GM23338 (cell line): ENCODE measurements around the gene ZDHHC17. TPM values are rescaled to one million over a fixed set of nuclear protein-coding genes. Genes with fewer than 3 reads are reported as not detected.

Experiments used
- ATAC-seq: fragments of 200-7000 bp; cut with Tn5 transposase; 3 replicates; pipeline ENCODE4 v1.9.1; 2020
- DNase-seq: peaks from one replicate; pipeline ENCODE4 v3.0.0-alpha.2; 2015; ENCODE audit warnings: low spot score
- H2AFZ ChIP-seq: fragments of 200-600 bp; sonication (generic); 2 replicates; pipeline ENCODE4 v1.8.0; 2016; ENCODE audit warnings: antibody characterized with exemption, mild to moderate bottlenecking, moderate library complexity
- H3F3A ChIP-seq: fragments of 200-600 bp; sonication (generic); replicated peaks from 2 replicates; pipeline ENCODE4 v1.8.0; 2017; ENCODE audit warnings: antibody characterized with exemption, mixed run types, low read depth
- H3K27ac ChIP-seq: fragments of 200-600 bp; sonication (generic); 2 replicates; pipeline ENCODE4 v1.6.1; 2016; ENCODE audit warnings: low read depth
- H3K27me3 ChIP-seq: fragments of 200-600 bp; sonication (generic); 2 replicates; pipeline ENCODE4 v1.8.0; 2016; ENCODE audit warnings: mild to moderate bottlenecking, mixed run types, moderate library complexity; ENCODE audit not compliant: insufficient read depth
- H3K36me3 ChIP-seq: fragments of 200-600 bp; sonication (generic); 2 replicates; pipeline ENCODE4 v1.8.0; 2016; ENCODE audit warnings: mild to moderate bottlenecking; ENCODE audit not compliant: insufficient read depth
- H3K4me1 ChIP-seq: fragments of 200-600 bp; sonication (generic); 2 replicates; pipeline ENCODE4 v1.8.0; 2016; ENCODE audit warnings: mild to moderate bottlenecking, moderate library complexity; ENCODE audit not compliant: insufficient read depth
- H3K4me2 ChIP-seq: fragments of 200-600 bp; sonication (generic); 2 replicates; pipeline ENCODE4 v1.7.1; 2017; ENCODE audit warnings: mixed run types
- H3K4me3 ChIP-seq: fragments of 200-600 bp; sonication (generic); 2 replicates; pipeline ENCODE4 v1.6.1; 2016; ENCODE audit warnings: mixed run types
- H3K79me2 ChIP-seq: fragments of 200-600 bp; sonication (generic); replicated peaks from 2 replicates; pipeline ENCODE4 v1.8.0; 2017; ENCODE audit warnings: mild to moderate bottlenecking; ENCODE audit not compliant: insufficient read depth
- H3K9me2 ChIP-seq: fragments of 200-600 bp; sonication (generic); 2 replicates; pipeline ENCODE4 v1.8.0; 2017; ENCODE audit not compliant: insufficient read depth
- H4K20me1 ChIP-seq: fragments of 200-600 bp; sonication (generic); replicated peaks from 2 replicates; pipeline ENCODE4 v1.8.0; 2017; ENCODE audit warnings: mild to moderate bottlenecking; ENCODE audit not compliant: insufficient read depth
- H3K27ac Mint-ChIP-seq: 2 replicates; pipeline ENCODE4 v1.8.0; 2020; ENCODE audit warnings: inconsistent platforms, mild to moderate bottlenecking, moderate library complexity, mixed read lengths
- H3K27me3 Mint-ChIP-seq: 3 replicates; pipeline ENCODE4 v1.8.0; 2022; ENCODE audit warnings: low read depth, mild to moderate bottlenecking, moderate library complexity, mixed read lengths, inconsistent platforms; ENCODE audit not compliant: insufficient read depth, poor library complexity
- H3K36me3 Mint-ChIP-seq: 3 replicates; pipeline ENCODE4 v1.8.0; 2021; ENCODE audit warnings: low read depth, mild to moderate bottlenecking, inconsistent platforms, moderate library complexity, mixed read lengths
- H3K4me1 Mint-ChIP-seq: 3 replicates; pipeline ENCODE4 v1.8.0; 2020; ENCODE audit warnings: mild to moderate bottlenecking, inconsistent platforms, mixed read lengths
- H3K4me3 Mint-ChIP-seq: 3 replicates; pipeline ENCODE4 v1.8.0; 2021; ENCODE audit warnings: moderate library complexity, mild to moderate bottlenecking, inconsistent platforms, mixed read lengths
- H3K9me3 Mint-ChIP-seq: 3 replicates; pipeline ENCODE4 v1.8.0; 2020; ENCODE audit warnings: moderate library complexity, mild to moderate bottlenecking, inconsistent platforms, mixed read lengths
- CREB1 ChIP-seq: fragments of 250-450 bp; sonication (Bioruptor Pico); IDR thresholded peaks from 2 replicates; pipeline ENCODE4 v1.5.0; 2020; ENCODE audit warnings: low read depth, mild to moderate bottlenecking, moderate library complexity
- EZH2phosphoT487 ChIP-seq: fragments of 200-600 bp; sonication (generic); IDR thresholded peaks from one replicate; pipeline ENCODE4 v1.8.1; 2018; ENCODE audit warnings: antibody characterized with exemption; ENCODE audit not compliant: unreplicated experiment
- JUNB ChIP-seq: IDR thresholded peaks from one replicate; pipeline ENCODE4 v1.6.1; 2016; ENCODE audit warnings: antibody characterized with exemption; ENCODE audit not compliant: unreplicated experiment
- REST ChIP-seq: IDR thresholded peaks from one replicate; pipeline ENCODE4 v1.6.1; 2018; ENCODE audit warnings: antibody characterized with exemption; ENCODE audit not compliant: unreplicated experiment
- ZNF114 ChIP-seq: fragments of 250-450 bp; sonication (Bioruptor Pico); IDR thresholded peaks from 2 replicates; pipeline ENCODE4 v1.5.0; 2020; ENCODE audit warnings: mild to moderate bottlenecking, moderate library complexity
- ZNF462 ChIP-seq: fragments of 250-450 bp; sonication (Bioruptor Pico); IDR thresholded peaks from 2 replicates; pipeline ENCODE4 v1.5.0; 2020; ENCODE audit warnings: mild to moderate bottlenecking, moderate library complexity
- polyA plus RNA-seq: library from polyadenylated mRNA; unstranded; fragments of >200 nt; fragmentation: Nextera tagmentation; extraction: Ambion mirVana; gene quantifications from 2 replicates; pipeline ENCODE4 v1.2.1, GENCODE V29; 2016
- total RNA-seq: library from RNA; depleted of rRNA; stranded (reverse); fragments of >200 nt; shearing (Covaris generic); gene quantifications from 2 replicates; pipeline ENCODE4 v1.2.3, GENCODE V29; 2014

Gene ZDHHC17
- total and polyA plus RNA-seq, 2 experiments from 2014 or later, result 15.7 to 43.5 TPM

DNA sequence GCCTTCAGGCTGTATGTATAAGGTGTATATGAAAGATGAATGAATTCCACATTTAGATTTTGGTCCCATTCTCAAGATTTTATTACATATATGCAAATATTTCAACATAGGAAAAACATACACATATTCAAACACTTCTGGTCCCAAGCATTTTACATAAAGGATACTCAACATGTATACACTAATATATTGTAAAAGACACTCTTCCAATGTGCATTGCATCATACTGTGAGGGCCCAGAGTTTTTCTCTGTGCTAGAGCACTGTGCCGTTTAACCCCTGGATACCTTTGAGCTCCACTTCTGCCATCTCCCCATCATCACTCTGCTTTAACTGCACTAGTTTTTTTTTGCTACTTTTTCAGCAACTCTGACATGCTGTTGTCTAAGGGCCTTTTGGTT is 48.1 kb downstream of the ZDHHC17 start (continued):
- TF ChIP-seq ZNF462 (no peak), ZNF114 (CRISPR knock-in tag) (no peak), JUNB (no peak)

- Mint-ChIP-seq H3K27ac (no peak overlapping the region), H3K27me3 (no peaks in the 10 kb centered on the region), H3K9me3 (no peaks in the 10 kb centered on the region), H3K4me3 (no peak overlapping the region), H3K36me3 (peaks cover 3% of the 10 kb centered on the region; the same call in 1 of the 3 replicates), H3K4me1 (no peaks in the 10 kb centered on the region)
- Histone ChIP-seq H4K20me1 (no peaks in the 10 kb centered on the region), H3K27me3 (no peaks in the 10 kb centered on the region), H3K27ac (no peak overlapping the region), H3K36me3 (peaks cover 4% of the 10 kb centered on the region; the same call in 1 of the 2 replicates), H3K9me2 (no peaks in the 10 kb centered on the region), H3K4me3 (no peak overlapping the region), H2AFZ (no peak overlapping the region), H3K4me2 (no peak overlapping the region), H3K4me1 (no peaks in the 10 kb centered on the region), H3F3A (no peaks in the 10 kb centered on the region), H3K79me2 (no peaks in the 10 kb centered on the region)
- ATAC-seq (no peak), DNase-seq (no peak)
- TF ChIP-seq EZH2phosphoT487 (no peak), REST (no peak), CREB1 (CRISPR knock-in tag) (no peak), JUNB (no peak), ZNF462 (no peak)
Measured at GRCh38 chr12:76813265-76813664, 49.4 kb downstream of the ZDHHC17 start.
